DMS153 (cell line): ENCODE data around the gene FUT8.
"Not testable (repeated sequence)": the region's sequence is repeated elsewhere in the genome, so short reads cannot be mapped to it uniquely, and the experiment has no call there.

Source experiments
- DNase-seq: peaks from one replicate; lab custom pipeline; 2025; lab: John Stamatoyannopoulos, UW

The FUT8 gene

GRCh38 chr14:65716813-65717212 lies 304.3 kb downstream of the FUT8 start:
- not testable (repeated sequence) for DNase-seq

GRCh38 chr14:65717384-65717915 lies 304.9 kb downstream of the FUT8 start:
- DNase-seq, result not testable (repeated sequence)

GRCh38 chr14:65718629-65719028 lies 306.1 kb downstream of the FUT8 start:
- no peak for DNase-seq

- no peak for DNase-seq
Measured at GRCh38 chr14:65720171-65720570, 307.6 kb downstream of the FUT8 start.

GRCh38 chr14:65720743-65721142 lies 308.2 kb downstream of the FUT8 start:
- no peak for DNase-seq

- no peak for DNase-seq
Measured at GRCh38 chr14:65723348-65723747, 310.8 kb downstream of the FUT8 start.

- no peak for DNase-seq
Measured at GRCh38 chr14:65728604-65729003, 316.1 kb downstream of the FUT8 start.

- no peak for DNase-seq
Measured at GRCh38 chr14:65729566-65729965, 317.0 kb downstream of the FUT8 start.

GRCh38 chr14:65731933-65732506 lies 319.5 kb downstream of the FUT8 start:
- no peak for DNase-seq

- DNase-seq, result no peak
Measured at GRCh38 chr14:65738339-65738738, 325.8 kb downstream of the FUT8 start.

GRCh38 chr14:65745396-65746190 lies 333.1 kb downstream of the FUT8 start:
- no peak for DNase-seq

GRCh38 chr14:65748796-65749195 lies 336.3 kb downstream of the FUT8 start:
- no peak for DNase-seq

- DNase-seq, result no peak
Measured at GRCh38 chr14:65749287-65749686, 336.8 kb downstream of the FUT8 start.

GRCh38 chr14:65750906-65751305 lies 338.4 kb downstream of the FUT8 start:
- DNase-seq, result peak; percentile 90

GRCh38 chr14:65751510-65751909 lies 339.0 kb downstream of the FUT8 start:
- DNase-seq, result no peak

GRCh38 chr14:65753061-65753460 lies 340.5 kb downstream of the FUT8 start:
- DNase-seq, result no peak

- no peak for DNase-seq
Measured at GRCh38 chr14:65755331-65755730, 342.8 kb downstream of the FUT8 start.

GRCh38 chr14:65756880-65757279 lies 344.4 kb downstream of the FUT8 start:
- DNase-seq, result no peak

- no peak for DNase-seq
Measured at GRCh38 chr14:65769151-65769550, 356.6 kb downstream of the FUT8 start.

- DNase-seq, result no peak
Measured at GRCh38 chr14:65770681-65771080, 358.2 kb downstream of the FUT8 start.

GRCh38 chr14:65771271-65771670 lies 358.7 kb downstream of the FUT8 start:
- no peak for DNase-seq

- no peak for DNase-seq
Measured at GRCh38 chr14:65772466-65772865, 359.9 kb downstream of the FUT8 start.

- DNase-seq, result no peak
Measured at GRCh38 chr14:65772921-65773574, 360.5 kb downstream of the FUT8 start.
